Astrocyte of the spinal cord (primary cell): ENCODE results near the gene SLC29A3.
A peak's percentile ranks its signal among the peaks of the same experiment; 100 is the strongest.

Experiments
- DNase-seq: peaks from one replicate; pipeline ENCODE4 v3.0.0; 2011; ENCODE audit warnings: low read depth, low spot score
- H3K4me3 ChIP-seq: 2 replicates; pipeline ENCODE4 v1.5.1; 2011; ENCODE audit warnings: low read depth, mild to moderate bottlenecking, low read length, moderate library complexity
- CTCF ChIP-seq: IDR thresholded peaks from 2 replicates; pipeline ENCODE4 v1.5.1; 2012; ENCODE audit warnings: low read depth, mild to moderate bottlenecking, low read length, inconsistent platforms
- in situ Hi-C: cut with HindIII; loops from 2 replicates; pipeline ENCODE4 v1.10.0; 2017; ENCODE audit warnings: low sequenced_read_pairs

The SLC29A3 gene

GRCh38 chr10:71273506-71273905 is 45.6 kb upstream of the SLC29A3 start:
- in situ Hi-C loops, result no loop called here
- TF ChIP-seq CTCF, result no peak
- no peak for DNase-seq
- no peak overlapping the region for H3K4me3 ChIP-seq

GRCh38 chr10:71274901-71275796 is 43.9 kb upstream of the SLC29A3 start:
- peak; percentile 59 for DNase-seq
- H3K4me3 ChIP-seq, result no peak overlapping the region
- TF ChIP-seq CTCF, result no peak
- in situ Hi-C loops, result no loop called here

GRCh38 chr10:71276873-71277272 is 42.2 kb upstream of the SLC29A3 start:
- TF ChIP-seq CTCF, result no peak
- DNase-seq, result no peak
- H3K4me3 ChIP-seq, result no peak overlapping the region
- in situ Hi-C loops, result no loop called here

DNA sequence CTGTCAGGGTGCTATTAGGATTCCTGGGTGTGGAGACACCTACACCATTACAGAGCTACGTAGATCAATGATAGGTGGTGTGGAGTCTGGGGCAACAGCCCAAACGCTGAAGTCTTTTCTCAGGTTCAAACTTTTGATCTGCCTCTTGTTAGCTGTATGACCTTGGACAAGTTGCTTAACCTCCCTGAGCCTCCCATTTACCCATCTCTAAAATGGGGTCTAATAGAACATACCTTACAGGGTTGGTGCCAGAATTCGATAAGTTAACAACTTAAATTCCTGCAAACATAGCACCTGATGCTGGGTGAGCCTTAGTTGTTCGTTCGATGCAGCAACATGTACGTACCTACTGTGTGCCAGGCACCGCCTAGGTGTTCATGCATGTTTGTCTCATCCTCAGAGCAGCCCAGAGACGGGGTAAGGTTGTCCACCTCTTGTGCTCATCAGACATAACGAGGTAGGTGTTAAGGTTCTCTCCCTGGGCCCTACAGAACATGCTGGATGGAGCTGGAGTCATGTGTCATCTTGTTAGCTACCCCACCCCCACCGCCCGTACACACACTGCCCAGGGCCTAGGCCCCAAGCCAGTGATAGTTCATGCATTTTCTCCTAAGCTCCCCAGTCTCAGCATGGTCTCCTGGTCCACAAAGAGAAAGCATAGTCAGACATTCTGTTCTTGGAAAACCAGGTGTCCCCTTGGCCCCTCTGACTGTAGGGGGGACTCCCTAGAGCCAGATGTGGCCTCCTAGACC is 41.0 kb upstream of the SLC29A3 start:
- in situ Hi-C loops, result no loop called here
- DNase-seq, result no peak

GRCh38 chr10:71278691-71279588 is 40.1 kb upstream of the SLC29A3 start:
- H3K4me3 ChIP-seq, result no peak overlapping the region
- in situ Hi-C loops, result no loop called here
- TF ChIP-seq CTCF, result no peak
- DNase-seq, result no peak

More for the DNA sequence above, 41.0 kb upstream of the SLC29A3 start:
- no peak overlapping the region for H3K4me3 ChIP-seq
- TF ChIP-seq CTCF, result no peak

- TF ChIP-seq CTCF, result no peak
- DNase-seq, result no peak
- in situ Hi-C loops, result no loop called here
- no peak overlapping the region for H3K4me3 ChIP-seq
Observed at GRCh38 chr10:71279590-71280170, 39.4 kb upstream of the SLC29A3 start.
